Peyer's patch (tissue), 4 donors: ENCODE data around the gene UACA. TPM values are rescaled to one million over a fixed set of nuclear protein-coding genes. Genes with fewer than 3 reads are reported as not detected.

Source experiments
- DNase-seq, 3 donors: peaks; one replicate each; pipeline ENCODE4 v3.0.0-alpha.2; 2017 to 2019
- H3K27ac ChIP-seq, 4 donors: fragments of 200-600 bp; sonication (generic); one replicate each; pipeline ENCODE4 v1.5.1; 2016 to 2019
- H3K27me3 ChIP-seq, 2 donors: fragments of 200-600 bp; sonication (generic); one replicate each; pipeline ENCODE4 v1.5.1; 2019
- H3K36me3 ChIP-seq, 3 donors: fragments of 200-600 bp; sonication (generic); one replicate each; pipeline ENCODE4 v1.5.1; 2016 to 2019
- H3K4me1 ChIP-seq, 4 donors: fragments of 200-600 bp; sonication (generic); one replicate each; pipeline ENCODE4 v1.5.1; 2016 to 2019
- H3K4me3 ChIP-seq, 4 donors: fragments of 200-600 bp; sonication (generic); 1 replicate in 3 of 4; 2 replicates in 1 of 4; pipeline ENCODE4 v1.5.1; 2016 to 2019; ENCODE audit warnings: mild to moderate bottlenecking in 1 of 4
- H3K9me3 ChIP-seq, 4 donors: fragments of 200-600 bp; sonication (generic); one replicate each; pipeline ENCODE4 v1.5.1; 2016 to 2019; ENCODE audit warnings: mild to moderate bottlenecking in 1 of 4
- CTCF ChIP-seq, 6 experiments: fragments of 450-650 bp in 4 of 6; fragments of 200-600 bp in 2 of 6; sonication (generic) in 1 of 6; IDR thresholded peaks; one replicate each; pipeline ENCODE4 v1.5.1; 2017 to 2019; ENCODE audit warnings: antibody characterized with exemption in 6 of 6, mild to moderate bottlenecking in 3 of 6, moderate library complexity in 1 of 6
- POLR2A ChIP-seq, 2 donors: fragments of 450-650 bp; IDR thresholded peaks; one replicate each; pipeline ENCODE4 v1.5.1; 2017; ENCODE audit warnings: antibody characterized with exemption in 2 of 2, mild to moderate bottlenecking in 2 of 2, moderate library complexity in 2 of 2
- total RNA-seq, 4 donors: library from RNA; depleted of rRNA; stranded (reverse); fragments of >200 nt; gene quantifications; one replicate each; pipeline ENCODE4 v1.1.0, GENCODE V29; 2016

Gene UACA
- total RNA-seq, 4 donors from 2014 or later, result 41.8 to 59.1 (median 46.9) TPM

- Histone ChIP-seq H3K4me3 (no peak overlapping the region), H3K27ac (no peak overlapping the region)
- no peak for TF ChIP-seq CTCF (IDR thresholded peaks at IDR 0.05)
- TF ChIP-seq POLR2A (IDR thresholded peaks at IDR 0.05), result no peak
Measured at GRCh38 chr15:70795311-70795665, 31.9 kb upstream of the UACA start.

GRCh38 chr15:70794596-70795310 lies 31.4 kb upstream of the UACA start:
- no peak for DNase-seq
- Histone ChIP-seq H3K27ac (no peak overlapping the region), H3K4me1 (peaks cover 0 to 3% (median 0%) of the 10 kb centered on the region in 4 donors), H3K4me3 (no peak overlapping the region), H3K27me3 (no peaks in the 10 kb centered on the region), H3K36me3 (no peaks in the 10 kb centered on the region), H3K9me3 (no peaks in the 10 kb centered on the region)
- no peak for TF ChIP-seq POLR2A (IDR thresholded peaks at IDR 0.05)
- no peak for TF ChIP-seq CTCF (IDR thresholded peaks at IDR 0.05)

More at GRCh38 chr15:70795311-70795665, 31.9 kb upstream of the UACA start:
- Histone ChIP-seq H3K36me3 (no peaks in the 10 kb centered on the region), H3K27me3 (no peaks in the 10 kb centered on the region), H3K9me3 (no peaks in the 10 kb centered on the region), H3K4me1 (peaks cover 0 to 8% (median 0%) of the 10 kb centered on the region in 4 donors)
- DNase-seq, result no peak

- H3K36me3 ChIP-seq, result no peaks in the 10 kb centered on the region
- no peaks in the 10 kb centered on the region for H3K27me3 ChIP-seq
- no peaks in the 10 kb centered on the region for H3K4me1 ChIP-seq
- TF ChIP-seq POLR2A (IDR thresholded peaks at IDR 0.05) (no peak), CTCF (IDR thresholded peaks at IDR 0.05) (no peak)
- no peak for DNase-seq
- no peaks in the 10 kb centered on the region for H3K9me3 ChIP-seq
- no peak overlapping the region for H3K27ac ChIP-seq
- no peak overlapping the region for H3K4me3 ChIP-seq
Measured at GRCh38 chr15:70793694-70794093, 30.3 kb upstream of the UACA start.

- Histone ChIP-seq H3K4me3 (no peak overlapping the region), H3K27me3 (no peaks in the 10 kb centered on the region), H3K4me1 (peaks cover 0 to 4% (median 0%) of the 10 kb centered on the region in 4 donors), H3K36me3 (no peaks in the 10 kb centered on the region), H3K9me3 (no peaks in the 10 kb centered on the region), H3K27ac (no peak overlapping the region)
- TF ChIP-seq POLR2A (IDR thresholded peaks at IDR 0.05) (no peak), CTCF (IDR thresholded peaks at IDR 0.05) (no peak)
- DNase-seq, result no peak
Measured at GRCh38 chr15:70792171-70792573, 28.8 kb upstream of the UACA start.

- peaks cover 0 to 4% (median 0%) of the 10 kb centered on the region in 4 donors for H3K4me1 ChIP-seq
- no peaks in the 10 kb centered on the region for H3K9me3 ChIP-seq
- no peak overlapping the region for H3K27ac ChIP-seq
- no peak overlapping the region for H3K4me3 ChIP-seq
- no peaks in the 10 kb centered on the region for H3K36me3 ChIP-seq
- no peak for TF ChIP-seq POLR2A (IDR thresholded peaks at IDR 0.05)
- no peak for DNase-seq
- H3K27me3 ChIP-seq, result no peaks in the 10 kb centered on the region
Measured at GRCh38 chr15:70791259-70791658, 27.9 kb upstream of the UACA start.

GRCh38 chr15:70789213-70789612 lies 25.9 kb upstream of the UACA start:
- no peak overlapping the region for H3K4me3 ChIP-seq
- peak in 1 of 3 donors; percentile 56 for DNase-seq
- no peaks in the 10 kb centered on the region for H3K27me3 ChIP-seq
- H3K9me3 ChIP-seq, result no peaks in the 10 kb centered on the region
- peaks cover 0 to 11% (median 0%) of the 10 kb centered on the region in 4 donors for H3K4me1 ChIP-seq
- peak overlapping the region in 2 of 4 donors; percentile 4 to 60 for H3K27ac ChIP-seq
- no peak for TF ChIP-seq CTCF (IDR thresholded peaks at IDR 0.05)
- no peak for TF ChIP-seq POLR2A (IDR thresholded peaks at IDR 0.05)
- H3K36me3 ChIP-seq, result no peaks in the 10 kb centered on the region
